ENCODE measurements around the gene APOBR. TPM values are rescaled to one million over a fixed set of nuclear protein-coding genes. Genes with fewer than 3 reads are reported as not detected.

Gene APOBR
- total and polyA plus RNA-seq, 2 of the 13 experiments (the other 11 are each of a cell fraction or from before 2014, with no cell fraction given): 0.03 TPM; not detected in 1

DNA sequence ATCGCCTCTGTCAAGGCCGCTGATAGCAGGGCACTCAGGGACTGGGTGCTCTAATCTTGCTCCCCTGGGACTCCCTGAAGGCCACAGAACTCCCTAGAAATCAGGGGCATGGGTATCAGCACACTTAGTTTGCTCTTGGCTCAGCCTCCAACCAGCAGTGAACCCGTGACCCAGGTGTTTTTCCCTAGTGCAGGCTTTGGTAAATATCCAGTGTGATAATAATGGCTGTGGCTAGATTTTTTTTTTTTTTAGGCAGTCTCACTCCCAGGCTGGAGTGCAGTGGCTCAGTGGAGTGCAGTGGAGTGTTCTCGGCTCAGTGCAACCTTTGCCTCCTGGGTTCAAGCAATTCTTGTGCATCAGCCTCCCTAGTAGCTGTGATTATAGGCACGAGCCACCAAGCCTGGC is 34.0 kb downstream of the APOBR start (continued):
- TF ChIP-seq ZNF367 (CRISPR knock-in tag; IDR thresholded peaks at IDR 0.05; ENCODE audit: borderline replicate concordance) (no peak), FOXO1 (CRISPR knock-in tag; IDR thresholded peaks at IDR 0.05) (no peak; the same call in 1 of the 2 replicates), ZBTB44 (CRISPR knock-in tag; IDR thresholded peaks at IDR 0.05) (no peak), RELA (CRISPR knock-in tag; IDR thresholded peaks at IDR 0.05) (no peak), ZNF10 (CRISPR knock-in tag; IDR thresholded peaks at IDR 0.05; ENCODE audit: borderline replicate concordance, low read depth) (no peak), MXD4 (CRISPR knock-in tag; IDR thresholded peaks at IDR 0.05) (0 out of 2 replicates have a peak, but pooled peaks have one; percentile 22), ISL2 (CRISPR knock-in tag; IDR thresholded peaks at IDR 0.05) (peak; percentile 40; the same call in 1 of the 2 replicates), SOX13 (IDR thresholded peaks at IDR 0.05) (no peak), SOX13 (CRISPR knock-in tag; conservative IDR thresholded peaks at IDR 0.05 in 1 of 2, IDR thresholded peaks at IDR 0.05 in 1 of 2) (peak in 1 of 2 experiments; percentile 0; a peak in 2 of 4 replicates), HNF1B (CRISPR knock-in tag; IDR thresholded peaks at IDR 0.05) (no peak; the same call in 1 of the 2 replicates), SP5 (CRISPR knock-in tag; IDR thresholded peaks at IDR 0.05; ENCODE audit: borderline replicate concordance, low read depth) (no peak; the same call in 1 of the 2 replicates), HNRNPL (IDR thresholded peaks at IDR 0.05; ENCODE audit: low read depth, low read length) (no peak), ZNF569 (CRISPR knock-in tag; IDR thresholded peaks at IDR 0.05; ENCODE audit: borderline replicate concordance) (no peak), LRRFIP1 (CRISPR knock-in tag; conservative IDR thresholded peaks at IDR 0.05) (no peak), ZNF776 (CRISPR knock-in tag; IDR thresholded peaks at IDR 0.05) (no peak), RNF2 (conservative IDR thresholded peaks at IDR 0.05; ENCODE audit: low read depth) (no peak), ZNF430 (CRISPR knock-in tag; IDR thresholded peaks at IDR 0.05) (no peak), ATM (IDR thresholded peaks at IDR 0.05; ENCODE audit: borderline replicate concordance) (no peak), ZNF740 (CRISPR knock-in tag; IDR thresholded peaks at IDR 0.05) (no peak), ZBTB3 (CRISPR knock-in tag; IDR thresholded peaks at IDR 0.05; ENCODE audit: borderline replicate concordance, low read depth) (peak; percentile 99), BRCA1 (CRISPR knock-in tag; IDR thresholded peaks at IDR 0.05) (no peak; the same call in 1 of the 2 replicates)
- TF ChIP-seq, protein P1, sequence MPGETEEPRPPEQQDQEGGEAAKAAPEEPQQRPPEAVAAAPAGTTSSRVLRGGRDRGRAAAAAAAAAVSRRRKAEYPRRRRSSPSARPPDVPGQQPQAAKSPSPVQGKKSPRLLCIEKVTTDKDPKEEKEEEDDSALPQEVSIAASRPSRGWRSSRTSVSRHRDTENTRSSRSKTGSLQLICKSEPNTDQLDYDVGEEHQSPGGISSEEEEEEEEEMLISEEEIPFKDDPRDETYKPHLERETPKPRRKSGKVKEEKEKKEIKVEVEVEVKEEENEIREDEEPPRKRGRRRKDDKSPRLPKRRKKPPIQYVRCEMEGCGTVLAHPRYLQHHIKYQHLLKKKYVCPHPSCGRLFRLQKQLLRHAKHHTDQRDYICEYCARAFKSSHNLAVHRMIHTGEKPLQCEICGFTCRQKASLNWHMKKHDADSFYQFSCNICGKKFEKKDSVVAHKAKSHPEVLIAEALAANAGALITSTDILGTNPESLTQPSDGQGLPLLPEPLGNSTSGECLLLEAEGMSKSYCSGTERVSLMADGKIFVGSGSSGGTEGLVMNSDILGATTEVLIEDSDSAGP (CRISPR knock-in tag; IDR thresholded peaks at IDR 0.05; ENCODE audit: borderline replicate concordance): no peak
- TF ChIP-seq, protein P2, sequence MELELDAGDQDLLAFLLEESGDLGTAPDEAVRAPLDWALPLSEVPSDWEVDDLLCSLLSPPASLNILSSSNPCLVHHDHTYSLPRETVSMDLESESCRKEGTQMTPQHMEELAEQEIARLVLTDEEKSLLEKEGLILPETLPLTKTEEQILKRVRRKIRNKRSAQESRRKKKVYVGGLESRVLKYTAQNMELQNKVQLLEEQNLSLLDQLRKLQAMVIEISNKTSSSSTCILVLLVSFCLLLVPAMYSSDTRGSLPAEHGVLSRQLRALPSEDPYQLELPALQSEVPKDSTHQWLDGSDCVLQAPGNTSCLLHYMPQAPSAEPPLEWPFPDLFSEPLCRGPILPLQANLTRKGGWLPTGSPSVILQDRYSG (CRISPR knock-in tag; IDR thresholded peaks at IDR 0.05): no peak

Data from HepG2 (cell line).